ENCODE results near the gene CNTNAP2.

DNA sequence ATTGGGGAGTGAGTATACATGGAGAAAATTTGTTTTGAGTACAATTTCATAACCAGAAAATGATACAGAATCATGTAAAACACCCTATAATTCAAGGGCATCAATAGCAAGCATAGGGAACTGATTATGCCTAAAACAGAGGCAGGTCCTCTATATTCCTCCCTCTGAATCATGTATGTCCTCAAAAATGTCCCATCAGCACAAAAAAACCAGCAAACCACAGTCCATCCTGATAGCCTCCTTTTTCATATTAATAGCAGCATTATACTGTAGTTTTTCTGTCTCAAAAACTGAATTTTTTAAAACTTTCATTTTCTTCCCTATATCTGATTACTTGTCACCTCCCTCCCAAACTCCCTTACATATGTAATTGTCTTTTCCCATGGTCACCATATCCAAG, 1057.3 kb downstream of the CNTNAP2 start:
- TF ChIP-seq, protein P1, sequence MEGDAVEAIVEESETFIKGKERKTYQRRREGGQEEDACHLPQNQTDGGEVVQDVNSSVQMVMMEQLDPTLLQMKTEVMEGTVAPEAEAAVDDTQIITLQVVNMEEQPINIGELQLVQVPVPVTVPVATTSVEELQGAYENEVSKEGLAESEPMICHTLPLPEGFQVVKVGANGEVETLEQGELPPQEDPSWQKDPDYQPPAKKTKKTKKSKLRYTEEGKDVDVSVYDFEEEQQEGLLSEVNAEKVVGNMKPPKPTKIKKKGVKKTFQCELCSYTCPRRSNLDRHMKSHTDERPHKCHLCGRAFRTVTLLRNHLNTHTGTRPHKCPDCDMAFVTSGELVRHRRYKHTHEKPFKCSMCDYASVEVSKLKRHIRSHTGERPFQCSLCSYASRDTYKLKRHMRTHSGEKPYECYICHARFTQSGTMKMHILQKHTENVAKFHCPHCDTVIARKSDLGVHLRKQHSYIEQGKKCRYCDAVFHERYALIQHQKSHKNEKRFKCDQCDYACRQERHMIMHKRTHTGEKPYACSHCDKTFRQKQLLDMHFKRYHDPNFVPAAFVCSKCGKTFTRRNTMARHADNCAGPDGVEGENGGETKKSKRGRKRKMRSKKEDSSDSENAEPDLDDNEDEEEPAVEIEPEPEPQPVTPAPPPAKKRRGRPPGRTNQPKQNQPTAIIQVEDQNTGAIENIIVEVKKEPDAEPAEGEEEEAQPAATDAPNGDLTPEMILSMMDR (conservative IDR thresholded peaks at IDR 0.05), result no peak
- no peak for TF ChIP-seq ZFX (IDR thresholded peaks at IDR 0.05)

Data from C4-2B (cell line).